ENCODE results near the gene CETP.
"Not testable (repeated sequence)": the region's sequence is repeated elsewhere in the genome, so short reads cannot be mapped to it uniquely, and the experiment has no call there.

The CETP gene

DNA sequence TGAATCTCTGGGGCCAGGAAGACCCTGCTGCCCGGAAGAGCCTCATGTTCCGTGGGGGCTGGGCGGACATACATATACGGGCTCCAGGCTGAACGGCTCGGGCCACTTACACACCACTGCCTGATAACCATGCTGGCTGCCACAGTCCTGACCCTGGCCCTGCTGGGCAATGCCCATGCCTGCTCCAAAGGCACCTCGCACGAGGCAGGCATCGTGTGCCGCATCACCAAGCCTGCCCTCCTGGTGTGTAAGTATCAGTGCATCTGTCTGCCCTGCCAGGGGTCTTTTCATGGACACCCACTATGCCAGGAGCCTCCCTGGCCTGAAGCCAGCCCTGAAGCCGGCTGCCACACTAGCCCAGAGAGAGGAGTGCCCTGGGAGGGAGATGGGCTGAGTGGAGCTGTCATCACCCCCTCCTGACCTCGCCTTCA is at the start of gene CETP:
TSS of gene CETP (plus strand) at position 100 of the 431 bp plus-strand sequence. CDS start at position 130, 30 bp downstream.
- no peak for DNase-seq

DNA sequence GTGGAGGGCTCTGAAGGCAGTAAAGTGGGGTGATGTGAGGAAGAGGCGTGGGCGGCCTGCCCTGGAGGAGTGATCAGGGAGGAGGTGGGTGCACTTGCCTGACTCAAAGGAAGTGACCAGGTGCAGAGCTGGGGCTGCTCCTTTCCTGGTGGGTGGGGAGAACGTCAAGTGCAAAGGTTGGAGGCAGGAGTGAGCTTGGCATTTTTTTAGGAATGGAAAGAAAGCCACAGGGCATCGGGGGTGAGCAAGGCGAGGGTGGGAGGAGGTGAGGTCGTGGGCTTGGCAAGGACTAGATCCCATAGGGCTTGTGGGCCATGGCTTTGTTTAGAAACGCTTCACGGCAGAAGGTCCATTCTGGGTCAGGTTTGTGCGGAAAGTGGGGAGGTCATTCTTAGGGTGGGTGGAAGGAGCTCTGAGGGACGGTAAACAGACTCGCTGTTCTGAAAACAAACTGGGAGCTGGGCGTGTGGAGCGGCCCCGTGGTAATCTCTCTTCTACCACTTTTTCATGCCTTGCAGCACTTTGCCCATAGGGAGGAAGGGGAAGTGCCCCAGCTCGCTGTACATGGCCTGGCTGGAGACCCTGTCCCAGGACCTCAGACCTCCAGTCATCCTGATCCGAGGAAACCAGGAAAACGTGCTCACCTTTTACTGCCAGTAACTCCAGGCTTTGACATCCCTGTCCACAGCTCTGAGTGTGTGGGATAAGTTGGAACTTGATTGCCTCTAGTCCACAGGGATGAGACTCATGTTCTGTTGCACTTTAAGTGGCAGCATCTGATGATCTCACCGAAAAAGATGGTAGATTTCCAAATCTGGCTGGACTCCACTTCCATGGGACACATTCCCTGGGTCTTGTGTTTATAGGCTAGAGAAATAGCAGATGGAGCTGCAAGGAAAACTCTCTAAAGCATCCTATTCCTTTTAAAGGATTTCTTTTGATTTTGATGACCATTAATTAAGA is 48.7 kb upstream of the CETP start:
- no peak for DNase-seq

DNA sequence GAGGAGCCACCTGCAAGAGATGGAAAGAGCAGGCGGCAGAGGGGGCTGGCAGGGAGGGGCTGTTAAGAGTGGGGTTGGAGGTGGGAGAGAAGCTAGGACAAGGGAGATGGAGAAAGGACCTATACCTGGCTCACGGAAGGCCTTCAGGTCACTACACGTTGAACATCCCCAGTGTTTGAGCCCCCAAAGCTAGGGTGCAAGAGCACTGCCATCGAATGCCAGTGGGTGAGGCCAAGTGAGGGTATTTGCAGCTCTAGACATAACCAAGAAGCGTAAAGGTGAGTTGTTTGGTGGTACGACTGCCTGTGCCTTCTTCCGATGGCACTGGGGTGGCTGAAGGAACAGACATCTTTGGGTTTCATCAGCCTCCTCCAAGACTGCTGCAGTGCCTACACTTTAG is 46.9 kb upstream of the CETP start:
- DNase-seq = no peak

- DNase-seq = no peak
Measured at GRCh38 chr16:56915336-56916119, 46.2 kb upstream of the CETP start.

- DNase-seq = peak; percentile 74 to 79
Measured at GRCh38 chr16:56916571-56917403, 45.0 kb upstream of the CETP start.

- no peak for DNase-seq
Measured at GRCh38 chr16:56918467-56919012, 43.2 kb upstream of the CETP start.

DNA sequence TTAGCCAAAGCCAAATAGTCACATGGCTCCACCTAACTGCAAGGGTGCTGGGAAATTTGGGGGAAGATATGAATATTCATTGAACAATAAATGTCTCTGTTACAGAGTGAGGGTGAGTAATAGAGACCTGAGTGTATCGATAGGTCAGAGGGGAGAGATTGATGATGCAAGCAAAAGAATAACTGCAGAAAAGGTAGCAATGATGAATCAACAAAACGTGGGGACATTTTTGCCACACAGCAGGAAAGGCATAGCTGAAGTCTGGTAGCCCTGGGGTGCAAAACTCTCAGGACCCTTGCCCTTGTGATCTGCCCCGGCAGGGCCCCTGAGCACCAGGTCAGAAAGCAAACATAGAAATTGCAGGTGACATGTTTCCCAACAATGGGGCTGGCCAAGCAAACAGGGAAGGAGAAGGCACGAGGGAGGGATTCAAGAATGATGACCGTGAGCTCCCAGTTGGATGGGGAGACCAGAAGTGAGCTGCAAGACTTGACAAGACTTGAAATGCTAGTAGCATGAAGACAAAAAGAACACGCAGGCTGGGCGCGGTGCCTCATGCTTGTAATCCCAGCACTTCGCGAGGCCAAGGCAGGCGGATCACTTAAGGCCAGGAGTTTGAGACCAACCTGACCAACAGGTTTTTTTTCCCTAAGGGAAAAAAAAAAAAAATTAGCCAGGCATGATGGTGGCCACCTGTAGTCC is 42.5 kb upstream of the CETP start:
- DNase-seq = no peak

DNA sequence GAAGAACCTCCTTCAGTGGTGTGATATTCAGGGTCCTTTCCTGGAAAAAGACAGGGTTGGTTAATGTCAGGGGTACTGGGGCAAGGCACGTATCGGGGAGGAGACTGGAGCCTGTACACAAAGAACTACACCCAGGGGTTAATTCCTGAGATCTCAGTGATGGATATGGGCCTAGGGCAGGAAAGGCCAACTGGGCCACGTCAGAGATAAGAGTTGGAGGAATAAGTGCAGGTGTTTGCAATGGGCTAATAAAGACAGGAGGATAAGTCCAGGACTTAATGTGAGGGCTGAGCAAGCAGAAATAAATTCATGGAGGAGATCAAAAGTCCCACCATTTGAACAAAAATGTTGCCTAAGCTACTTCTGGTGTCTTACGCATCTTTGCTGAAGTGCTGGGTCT is 40.2 kb upstream of the CETP start:
- DNase-seq = no peak

DNA sequence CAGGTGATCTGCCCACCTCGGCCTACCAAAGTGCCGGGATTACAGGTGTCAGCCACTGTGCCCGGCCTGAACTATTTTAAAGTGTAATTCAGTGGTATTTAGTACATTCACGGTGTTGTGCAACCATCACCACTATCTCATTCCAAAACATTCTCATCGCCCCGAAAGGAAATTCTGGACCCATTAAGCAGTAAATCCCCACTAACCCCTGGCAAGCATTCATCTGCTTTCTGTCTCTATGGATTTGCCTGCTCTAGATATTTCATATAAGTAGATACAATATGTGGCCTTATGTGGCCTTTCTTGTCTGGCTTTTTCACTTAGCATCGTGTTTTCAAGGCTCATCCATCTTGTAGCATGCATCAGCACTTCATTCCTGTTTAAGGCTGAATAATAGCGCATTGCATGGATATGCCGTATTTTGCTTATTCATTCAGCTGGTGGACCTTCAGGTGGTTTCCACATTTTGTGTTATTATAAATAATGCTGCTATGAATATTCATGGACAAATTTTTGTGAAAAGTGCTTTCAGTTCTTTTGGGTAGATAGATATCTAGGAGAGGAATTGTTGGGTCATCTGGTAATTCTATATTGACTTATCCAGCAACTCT is 38.2 kb upstream of the CETP start:
- DNase-seq = no peak

- no peak for DNase-seq
Measured at GRCh38 chr16:56927471-56927870, 34.3 kb upstream of the CETP start.

DNA sequence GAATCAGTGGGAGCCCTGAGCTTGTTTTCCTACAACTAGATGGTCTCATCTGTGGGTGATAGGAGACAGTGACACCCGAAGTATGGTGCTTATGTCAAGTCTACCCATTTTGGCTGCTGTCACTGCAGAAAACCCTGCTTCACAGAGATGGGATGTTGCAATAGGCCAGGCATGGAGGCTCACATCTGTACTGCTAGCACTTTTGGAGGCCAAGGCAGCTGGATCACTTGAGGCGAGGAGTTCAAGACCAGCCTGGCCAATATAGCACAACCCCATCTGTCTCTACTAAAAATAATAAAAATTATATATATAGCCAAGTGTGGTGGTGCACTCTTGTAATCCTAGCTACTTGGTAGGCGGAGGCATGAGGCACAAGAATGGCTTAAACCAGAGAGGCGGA is 32.1 kb upstream of the CETP start:
- no peak for DNase-seq

DNA sequence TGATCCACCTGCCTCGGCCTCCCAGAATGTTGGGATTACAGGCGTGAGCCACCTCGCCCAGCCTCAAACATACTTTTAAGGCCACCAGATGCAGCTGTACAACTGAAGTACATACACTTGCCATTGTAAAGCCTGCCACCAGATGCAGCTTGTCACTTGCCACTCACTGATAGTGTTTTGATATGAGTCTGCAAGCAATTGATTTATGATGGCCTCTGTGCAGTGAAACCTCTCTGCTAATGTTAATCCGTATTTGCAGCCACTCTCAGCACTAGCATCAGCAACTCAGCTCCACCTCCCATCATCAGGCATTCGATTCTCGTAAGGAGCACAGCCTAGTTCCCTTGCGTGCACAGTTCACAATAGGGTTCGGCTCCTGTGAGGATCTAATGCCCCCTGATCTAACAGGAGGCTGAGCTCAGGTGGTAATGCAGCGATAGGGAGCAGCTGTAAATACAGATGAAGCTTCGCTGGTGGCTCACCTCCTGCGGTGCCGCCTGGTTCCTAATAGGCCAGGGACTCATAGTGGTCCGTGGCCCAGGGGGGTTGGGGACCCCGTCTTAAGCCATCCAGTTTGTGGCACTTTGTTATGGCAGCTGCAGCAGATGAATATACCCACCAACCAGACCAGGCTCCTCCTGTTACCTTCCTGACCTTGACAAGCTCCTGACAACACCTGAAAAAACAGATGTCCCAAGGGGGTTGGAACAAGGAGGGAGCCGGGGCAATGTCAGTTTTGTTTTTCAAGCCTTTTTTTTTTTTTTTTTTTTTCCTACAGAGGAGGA is 31.1 kb upstream of the CETP start:
- no peak for DNase-seq

GRCh38 chr16:56931271-56931891 is 30.4 kb upstream of the CETP start:
- DNase-seq = peak in 1 of 2 donors; percentile 31

GRCh38 chr16:56931892-56932720 is 29.6 kb upstream of the CETP start, which contains the start of gene HERPUD1:
HERPUD1 (plus strand) TSS chr16:56932142; CDS start chr16:56932245, 103 bp downstream.
- peak; percentile 97 to 98 for DNase-seq

- peak; percentile 82 to 91 for DNase-seq
Measured at GRCh38 chr16:56932721-56933619, 28.8 kb upstream of the CETP start.

- no peak for DNase-seq
Measured at GRCh38 chr16:56933828-56934598, 27.7 kb upstream of the CETP start.

- DNase-seq = not testable (repeated sequence)
Measured at GRCh38 chr16:56934599-56935145, 27.1 kb upstream of the CETP start.
